H9 (cell line): Measurements from ENCODE around the gene CYP2J2. TPM values are rescaled to one million over a fixed set of nuclear protein-coding genes. Genes with fewer than 3 reads are reported as not detected.
"Not testable (repeated sequence)": the region's sequence is repeated elsewhere in the genome, so short reads cannot be mapped to it uniquely, and the experiment has no call there.

Experiments used
- DNase-seq: peaks from one replicate; pipeline ENCODE4 v3.0.0-alpha.2; 2017
- H2AFZ ChIP-seq: one replicate; pipeline ENCODE4 v1.6.1; 2013; ENCODE audit warnings: mild to moderate bottlenecking, low read length, control low read depth, moderate library complexity
- H2AK5ac ChIP-seq: 2 replicates; pipeline ENCODE4 v1.6.1; 2013; ENCODE audit warnings: low read length, control low read depth, mixed read lengths; ENCODE audit not compliant: insufficient read length
- H2BK120ac ChIP-seq: one replicate; pipeline ENCODE4 v1.6.1; 2013; ENCODE audit warnings: low read depth, mild to moderate bottlenecking, low read length, control low read depth, inconsistent platforms; ENCODE audit not compliant: poor library complexity, severe bottlenecking
- H2BK12ac ChIP-seq: 2 replicates; pipeline ENCODE4 v1.6.1; 2013; ENCODE audit warnings: low read length, control low read depth, mixed read lengths, low read depth; ENCODE audit not compliant: insufficient read length
- H2BK15ac ChIP-seq: 2 replicates; pipeline ENCODE4 v1.6.1; 2013; ENCODE audit warnings: low read depth, low read length, control low read depth
- H2BK20ac ChIP-seq: one replicate; pipeline ENCODE4 v1.6.1; 2013; ENCODE audit warnings: low read depth, mild to moderate bottlenecking, low read length, control low read depth, inconsistent platforms; ENCODE audit not compliant: poor library complexity, severe bottlenecking
- H2BK5ac ChIP-seq: 2 replicates; pipeline ENCODE4 v1.6.1; 2013; ENCODE audit warnings: low read length, control low read depth, mixed read lengths; ENCODE audit not compliant: insufficient read length
- H3K14ac ChIP-seq: 2 replicates; pipeline ENCODE4 v1.6.1; 2013; ENCODE audit warnings: low read length, control low read depth; ENCODE audit not compliant: insufficient read depth
- H3K18ac ChIP-seq: 2 replicates; pipeline ENCODE4 v1.6.1; 2013; ENCODE audit warnings: low read depth, mild to moderate bottlenecking, mixed read lengths, low read length, control low read depth; ENCODE audit not compliant: insufficient read length
- H3K23ac ChIP-seq: 2 replicates; pipeline ENCODE4 v1.6.1; 2013; ENCODE audit warnings: low read length, control low read depth, mixed read lengths, low read depth; ENCODE audit not compliant: insufficient read length
- H3K23me2 ChIP-seq: 2 replicates; pipeline ENCODE4 v1.6.1; 2013; ENCODE audit warnings: low read depth, mild to moderate bottlenecking, mixed read lengths, low read length, control low read depth; ENCODE audit not compliant: insufficient read length, poor library complexity, severe bottlenecking
- H3K27ac ChIP-seq: 2 replicates; pipeline ENCODE4 v1.5.1; 2013; ENCODE audit warnings: low read length, control low read depth, mixed read lengths, low read depth; ENCODE audit not compliant: insufficient read length
- H3K27me3 ChIP-seq: 2 replicates; pipeline ENCODE4 v1.6.1; 2013; ENCODE audit warnings: low read length, control low read depth, inconsistent platforms; ENCODE audit not compliant: insufficient read depth
- H3K4ac ChIP-seq: 2 replicates; pipeline ENCODE4 v1.6.1; 2013; ENCODE audit warnings: low read depth, mild to moderate bottlenecking, control low read depth, inconsistent platforms, low read length, moderate library complexity
- H3K4me1 ChIP-seq: 2 replicates; pipeline ENCODE4 v1.6.1; 2013; ENCODE audit warnings: low read length, control low read depth, inconsistent platforms; ENCODE audit not compliant: insufficient read depth
- H3K4me2 ChIP-seq: 2 replicates; pipeline ENCODE4 v1.6.1; 2013; ENCODE audit warnings: low read length, control low read depth, mixed read lengths; ENCODE audit not compliant: insufficient read length, insufficient read depth
- H3K56ac ChIP-seq: 2 replicates; pipeline ENCODE4 v1.6.1; 2013; ENCODE audit warnings: low read depth, mild to moderate bottlenecking, mixed read lengths, low read length, control low read depth; ENCODE audit not compliant: insufficient read length
- H3K79me1 ChIP-seq: 2 replicates; pipeline ENCODE4 v1.6.1; 2013; ENCODE audit warnings: low read depth, mild to moderate bottlenecking, moderate library complexity, low read length, control low read depth, inconsistent platforms; ENCODE audit not compliant: insufficient read depth, poor library complexity, severe bottlenecking
- H3K79me2 ChIP-seq: 2 replicates; pipeline ENCODE4 v1.6.1; 2013; ENCODE audit warnings: low read length, control low read depth, inconsistent platforms; ENCODE audit not compliant: insufficient read depth
- H3K9ac ChIP-seq: 2 replicates; pipeline ENCODE4 v1.6.1; 2013; ENCODE audit warnings: low read length, control low read depth, mixed read lengths; ENCODE audit not compliant: insufficient read length; ENCODE audit errors: extremely low read depth
- H3K9me3 ChIP-seq: one replicate; pipeline ENCODE4 v1.6.1; 2013; ENCODE audit warnings: low read depth, low read length, inconsistent platforms; ENCODE audit not compliant: control insufficient read depth
- H3T11ph ChIP-seq: one replicate; pipeline ENCODE4 v1.6.1; 2013; ENCODE audit warnings: mild to moderate bottlenecking, low read length, control low read depth, inconsistent platforms
- H4K20me1 ChIP-seq: one replicate; pipeline ENCODE4 v1.6.1; 2013; ENCODE audit not compliant: control insufficient read depth, insufficient read length, insufficient read depth
- H4K5ac ChIP-seq: 2 replicates; pipeline ENCODE4 v1.6.1; 2013; ENCODE audit warnings: low read depth, mild to moderate bottlenecking, mixed read lengths, low read length, control low read depth; ENCODE audit not compliant: insufficient read length
- H4K8ac ChIP-seq: replicated peaks from 2 replicates; pipeline ENCODE4 v1.6.1; 2013; ENCODE audit warnings: low read length, control low read depth, mixed read lengths, low read depth; ENCODE audit not compliant: insufficient read length
- H4K91ac ChIP-seq: 2 replicates; pipeline ENCODE4 v1.6.1; 2013; ENCODE audit warnings: low read depth, mild to moderate bottlenecking, moderate library complexity, mixed read lengths, low read length, control low read depth; ENCODE audit not compliant: insufficient read length
- H3K27ac Mint-ChIP-seq, 3 experiments: 2 replicates in 2 of 3; 3 replicates in 1 of 3; pipeline ENCODE4 v1.8.0; 2020 to 2021; ENCODE audit warnings: mixed read lengths in 3 of 3, mild to moderate bottlenecking in 1 of 3, moderate library complexity in 1 of 3
- H3K27me3 Mint-ChIP-seq: 2 replicates; pipeline ENCODE4 v1.8.0; 2021; ENCODE audit warnings: low read depth, mild to moderate bottlenecking, moderate library complexity, mixed read lengths
- H3K36me3 Mint-ChIP-seq, 3 experiments: 2 replicates in 2 of 3; 3 replicates in 1 of 3; pipeline ENCODE4 v1.8.0; 2020 to 2021; ENCODE audit warnings: low read depth in 3 of 3, mixed read lengths in 3 of 3; ENCODE audit not compliant: insufficient read depth in 1 of 3
- H3K4me1 Mint-ChIP-seq, 2 experiments: 2 replicates each; pipeline ENCODE4 v1.8.0; 2020; ENCODE audit warnings: mixed read lengths in 2 of 2
- H3K4me3 Mint-ChIP-seq, 2 experiments: 2 replicates in 1 of 2; 3 replicates in 1 of 2; pipeline ENCODE4 v1.8.0; 2020 to 2021; ENCODE audit warnings: mild to moderate bottlenecking in 2 of 2, mixed read lengths in 2 of 2, moderate library complexity in 1 of 2
- H3K9me3 Mint-ChIP-seq, 2 experiments: 2 replicates in 1 of 2; 3 replicates in 1 of 2; pipeline ENCODE4 v1.8.0; 2020; ENCODE audit warnings: mild to moderate bottlenecking in 2 of 2, mixed read lengths in 2 of 2, moderate library complexity in 1 of 2
- WGBS: extraction: QIAGEN DNeasy Blood & Tissue Kit; methylation state at CpG from one replicate; pipeline ENCODE4 v1.1.7; 2013; ENCODE audit warnings: missing lambda C conversion rate, low lambda C conversion rate, mixed read lengths; ENCODE audit not compliant: insufficient read length; ENCODE audit errors: extremely low coverage; 5-methylcytosine and 5-hydroxymethylcytosine counted together
- total RNA-seq: library from RNA; stranded (reverse); gene quantifications from 2 replicates; pipeline ENCODE4 v1.2.1, GENCODE V29; 2021

CYP2J2 gene
- total RNA-seq, 1 experiment from 2014 or later: 0.57 TPM

DNA sequence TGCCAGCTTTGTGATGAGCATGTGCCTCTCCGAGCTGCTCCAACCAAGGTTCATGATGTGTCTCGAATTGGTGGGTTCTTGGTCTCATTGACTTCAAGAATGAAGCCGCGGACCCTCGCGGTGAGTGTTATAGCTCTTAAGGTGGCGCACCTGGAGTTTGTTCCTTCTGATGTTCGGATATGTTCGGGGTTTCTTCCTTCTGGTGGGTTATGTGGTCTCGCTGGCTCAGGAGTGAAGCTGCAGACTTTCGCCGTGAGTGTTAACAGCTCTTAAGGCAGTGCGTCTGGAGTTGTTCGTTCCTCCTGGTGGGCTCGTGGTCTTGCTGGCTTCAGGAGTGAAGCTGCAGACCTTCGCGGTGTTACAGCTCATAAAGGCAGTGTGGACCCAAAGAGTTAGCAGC is 42.2 kb upstream of the CYP2J2 start:
- not testable (repeated sequence) for H3K27ac Mint-ChIP-seq, H3K14ac ChIP-seq

More for the DNA sequence above, 42.2 kb upstream of the CYP2J2 start:
- H3K27me3 ChIP-seq, H3K9ac ChIP-seq, H3K79me2 ChIP-seq, H2AK5ac ChIP-seq, H2BK12ac ChIP-seq, H2BK20ac ChIP-seq, H3K4me3 Mint-ChIP-seq, H4K20me1 ChIP-seq, H3K4me1 Mint-ChIP-seq, H2BK5ac ChIP-seq, H3K9me3 Mint-ChIP-seq, H4K8ac ChIP-seq, H3K4me1 ChIP-seq, H3K23ac ChIP-seq, H3K4me2 ChIP-seq, H3K36me3 Mint-ChIP-seq, H3K9me3 ChIP-seq, DNase-seq, H3K79me1 ChIP-seq, H2AFZ ChIP-seq, H3T11ph ChIP-seq, H2BK15ac ChIP-seq, H3K56ac ChIP-seq, H3K4ac ChIP-seq, H3K18ac ChIP-seq, H3K27ac ChIP-seq, H3K23me2 ChIP-seq, H4K5ac ChIP-seq, H3K27me3 Mint-ChIP-seq, H4K91ac ChIP-seq, H2BK120ac ChIP-seq: not testable (repeated sequence)
- no CpG with 5 or more reads among the region's 17 CpGs for WGBS
